ENCODE data around the gene TMEM150B. TPM values are rescaled to one million over a fixed set of nuclear protein-coding genes. Genes with fewer than 3 reads are reported as not detected.

TMEM150B gene
- total RNA-seq, 3 donors from 2014 or later: 31.6 to 62.1 (median 36.4) TPM

DNA sequence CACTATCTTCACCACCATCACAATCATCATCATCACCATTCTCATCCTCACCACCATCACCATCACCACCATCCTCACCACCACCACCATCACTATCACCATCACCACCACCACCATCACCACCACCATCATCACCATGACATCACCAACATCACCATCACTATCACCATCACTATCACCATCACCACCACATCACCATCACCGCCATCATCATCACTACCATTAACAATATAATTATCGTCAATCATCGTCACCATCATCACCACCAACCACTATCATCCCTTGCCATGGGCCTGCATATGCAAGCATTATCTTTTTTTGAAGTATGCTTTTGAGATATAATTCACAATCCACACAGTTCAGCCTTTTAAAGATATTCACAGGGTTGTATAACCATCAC lies 58.7 kb downstream of the TMEM150B start:
- intact Hi-C loops (cut with DNase I, micrococcal nuclease): no loop called here
- TF ChIP-seq, protein P1, sequence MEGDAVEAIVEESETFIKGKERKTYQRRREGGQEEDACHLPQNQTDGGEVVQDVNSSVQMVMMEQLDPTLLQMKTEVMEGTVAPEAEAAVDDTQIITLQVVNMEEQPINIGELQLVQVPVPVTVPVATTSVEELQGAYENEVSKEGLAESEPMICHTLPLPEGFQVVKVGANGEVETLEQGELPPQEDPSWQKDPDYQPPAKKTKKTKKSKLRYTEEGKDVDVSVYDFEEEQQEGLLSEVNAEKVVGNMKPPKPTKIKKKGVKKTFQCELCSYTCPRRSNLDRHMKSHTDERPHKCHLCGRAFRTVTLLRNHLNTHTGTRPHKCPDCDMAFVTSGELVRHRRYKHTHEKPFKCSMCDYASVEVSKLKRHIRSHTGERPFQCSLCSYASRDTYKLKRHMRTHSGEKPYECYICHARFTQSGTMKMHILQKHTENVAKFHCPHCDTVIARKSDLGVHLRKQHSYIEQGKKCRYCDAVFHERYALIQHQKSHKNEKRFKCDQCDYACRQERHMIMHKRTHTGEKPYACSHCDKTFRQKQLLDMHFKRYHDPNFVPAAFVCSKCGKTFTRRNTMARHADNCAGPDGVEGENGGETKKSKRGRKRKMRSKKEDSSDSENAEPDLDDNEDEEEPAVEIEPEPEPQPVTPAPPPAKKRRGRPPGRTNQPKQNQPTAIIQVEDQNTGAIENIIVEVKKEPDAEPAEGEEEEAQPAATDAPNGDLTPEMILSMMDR (IDR thresholded peaks at IDR 0.05): no peak
- Histone ChIP-seq H3K4me1 (ENCODE audit: low read depth) (no peaks in the 10 kb centered on the region), H3K4me3 (no peak overlapping the region), H3K9me3 (no peaks in the 10 kb centered on the region), H3K36me3 (ENCODE audit: low read depth) (no peaks in the 10 kb centered on the region)
- no peak for DNase-seq
- no peak for ATAC-seq

DNA sequence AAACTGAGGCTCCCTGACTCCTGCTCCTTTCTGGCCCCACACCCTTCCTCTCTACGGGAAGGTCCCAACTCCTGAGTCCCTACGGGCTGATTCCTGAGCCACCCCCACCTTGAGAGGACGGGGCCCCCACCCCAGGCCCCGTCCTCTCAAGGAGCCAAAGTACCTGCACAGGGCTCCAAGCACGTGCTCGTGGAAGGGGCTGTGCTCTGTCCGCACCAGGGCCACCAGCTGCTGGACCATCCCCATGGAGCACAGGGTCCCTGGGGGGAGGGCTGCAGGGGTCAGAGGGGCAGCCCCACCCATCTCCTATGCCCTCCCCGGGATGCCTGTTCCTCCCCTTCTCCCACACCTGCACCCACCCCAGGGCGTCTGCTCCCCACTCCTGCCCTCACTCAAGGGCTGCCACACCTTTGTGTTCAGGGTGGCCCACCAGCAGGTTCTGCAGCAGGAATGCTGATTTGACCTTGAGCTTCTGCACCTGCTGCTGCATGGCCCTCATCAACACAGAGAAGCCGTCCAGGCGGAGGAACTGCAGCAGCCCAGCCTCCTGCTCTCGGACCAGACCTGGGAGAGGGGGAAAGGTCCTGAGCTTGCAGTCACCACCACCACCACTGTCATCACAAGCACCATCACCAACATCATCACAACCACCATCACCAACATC lies 59.3 kb downstream of the TMEM150B start:
- TF ChIP-seq, protein P1 (IDR thresholded peaks at IDR 0.05): no peak
- no peak for ATAC-seq
- Histone ChIP-seq H3K36me3 (ENCODE audit: low read depth) (no peaks in the 10 kb centered on the region), H3K4me1 (ENCODE audit: low read depth) (no peaks in the 10 kb centered on the region), H3K9me3 (no peaks in the 10 kb centered on the region), H3K4me3 (no peak overlapping the region)
- intact Hi-C loops (cut with DNase I, micrococcal nuclease): no loop called here
- DNase-seq: no peak

DNA sequence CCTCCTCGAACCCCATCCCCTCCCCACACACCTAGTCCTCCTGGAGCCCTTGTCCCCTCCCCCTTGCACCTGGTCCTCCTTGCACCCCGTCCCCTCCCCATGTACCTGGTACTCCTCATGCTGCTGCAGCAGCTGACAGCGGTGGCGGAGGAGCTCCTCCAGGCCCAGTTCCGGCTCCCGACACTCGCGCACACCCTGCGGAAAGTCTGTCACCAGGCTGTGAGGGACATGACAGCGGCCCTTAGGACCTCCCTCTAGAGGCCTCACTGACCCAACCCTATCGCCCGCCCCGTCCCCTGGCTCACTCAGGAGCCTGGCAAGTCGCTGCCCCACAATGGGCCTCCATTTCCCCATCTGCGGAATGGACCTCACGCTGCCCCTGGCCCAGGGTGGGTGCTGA lies 60.0 kb downstream of the TMEM150B start:
- H3K9me3 ChIP-seq: no peaks in the 10 kb centered on the region
- intact Hi-C loops (cut with DNase I, micrococcal nuclease): no loop called here
- no peaks in the 10 kb centered on the region for H3K4me1 ChIP-seq (ENCODE audit: low read depth)
- TF ChIP-seq, protein P1 (IDR thresholded peaks at IDR 0.05): no peak
- no peak for ATAC-seq
- no peak for DNase-seq
- no peaks in the 10 kb centered on the region for H3K36me3 ChIP-seq (ENCODE audit: low read depth)
- H3K4me3 ChIP-seq: no peak overlapping the region

DNA sequence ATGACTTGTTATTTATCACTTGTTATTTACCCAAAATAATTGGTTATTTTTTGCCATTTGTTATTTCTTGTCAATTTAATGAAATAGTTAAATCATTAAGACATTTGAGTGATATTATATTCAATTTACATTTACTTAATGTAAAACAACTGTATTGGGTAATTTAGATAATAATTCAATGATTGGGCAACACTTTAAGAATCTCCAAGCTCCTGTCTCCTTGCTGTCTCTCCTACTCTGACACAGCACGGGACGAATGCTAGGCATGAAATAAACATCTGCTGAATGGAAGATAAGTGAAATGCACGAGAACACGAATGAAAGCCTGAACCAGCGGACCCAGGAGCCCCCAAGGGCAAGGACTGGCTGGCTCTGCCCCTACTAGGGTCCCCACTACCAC lies 60.6 kb downstream of the TMEM150B start:
- TF ChIP-seq, protein P1 (IDR thresholded peaks at IDR 0.05): no peak
- Histone ChIP-seq H3K9me3 (no peaks in the 10 kb centered on the region), H3K4me1 (ENCODE audit: low read depth) (peaks cover 4% of the 10 kb centered on the region), H3K36me3 (ENCODE audit: low read depth) (no peaks in the 10 kb centered on the region), H3K4me3 (no peak overlapping the region)
- intact Hi-C loops (cut with DNase I, micrococcal nuclease): no loop called here
- no peak for ATAC-seq
- no peak for DNase-seq

Other genes starting within 250 kb of the TMEM150B start
- 10 to 100 TPM; 20.7 to 79.6 (median 36.0) TPM for gene EPS8L1, start 249.5 kb downstream of the TMEM150B start, total RNA-seq
- gene PPP1R12C, start 207.7 kb downstream of the TMEM150B start, total RNA-seq: 100 to 1,000 TPM in 2 of 3 donors, 10 to 100 TPM in 1; 99.8 to 236 (median 112) TPM
- gene TNNT1, start 176.1 kb downstream of the TMEM150B start, total RNA-seq: 1 to 10 TPM in 1 of 3 donors, under 1 TPM in 2; 0.63 to 1.1 (median 0.65) TPM
- 1 to 10 TPM in 1 of 3 donors, not detected in 2; 2.2 TPM for gene TNNI3, start 167.6 kb downstream of the TMEM150B start, total RNA-seq
- 1 to 10 TPM in 1 of 3 donors, under 1 TPM in 2; 0.54 to 1.0 (median 0.69) TPM for gene DNAAF3, start 158.7 kb downstream of the TMEM150B start, total RNA-seq
- gene SYT5, start 145.1 kb downstream of the TMEM150B start, total RNA-seq: 1 to 10 TPM; 1.0 to 2.9 (median 1.2) TPM
- 100 to 1,000 TPM in 1 of 3 donors, 10 to 100 TPM in 2; 62.3 to 181 (median 94.8) TPM for gene PTPRH, start 115.8 kb downstream of the TMEM150B start, total RNA-seq
- gene TMEM86B, start 96.6 kb downstream of the TMEM150B start, total RNA-seq: 1 to 10 TPM; 3.4 to 4.5 (median 3.7) TPM
- 10 to 100 TPM; 60.0 to 72.9 (median 65.9) TPM for gene PPP6R1, start 66.3 kb downstream of the TMEM150B start, total RNA-seq
- gene HSPBP1, start 45.2 kb downstream of the TMEM150B start, total RNA-seq: 10 to 100 TPM; 25.6 to 36.0 (median 29.5) TPM
- 10 to 100 TPM in 1 of 3 donors, 1 to 10 TPM in 2; 1.6 to 18.1 (median 1.9) TPM for gene BRSK1, start 41.3 kb downstream of the TMEM150B start, total RNA-seq
- gene KMT5C, start 14.5 kb upstream of the TMEM150B start, total RNA-seq: 10 to 100 TPM; 14.7 to 19.3 (median 16.5) TPM
- gene COX6B2, start 29.4 kb upstream of the TMEM150B start, total RNA-seq: 10 to 100 TPM; 16.6 to 30.0 (median 17.2) TPM
- gene GARIN5B, start 37.9 kb upstream of the TMEM150B start, total RNA-seq: not detected
- gene IL11, start 45.1 kb upstream of the TMEM150B start, total RNA-seq: under 1 TPM; 0.24 to 0.32 (median 0.29) TPM
- gene TMEM190, start 51.5 kb upstream of the TMEM150B start, total RNA-seq: not detected
- gene TMEM238, start 59.0 kb upstream of the TMEM150B start, total RNA-seq: 10 to 100 TPM; 31.4 to 84.2 (median 68.0) TPM
- gene RPL28, start 60.6 kb upstream of the TMEM150B start, total RNA-seq: 1,000 to 10,000 TPM in 2 of 3 donors, 100 to 1,000 TPM in 1; 942 to 1,365 (median 1,241) TPM
- 10 to 100 TPM; 14.0 to 41.6 (median 23.0) TPM for gene UBE2S, start 82.4 kb upstream of the TMEM150B start, total RNA-seq
- gene SHISA7, start 118.0 kb upstream of the TMEM150B start, total RNA-seq: under 1 TPM in 1 of 3 donors, not detected in 2; 0.35 TPM
- gene ISOC2, start 136.3 kb upstream of the TMEM150B start, total RNA-seq: 10 to 100 TPM; 65.8 to 88.4 (median 86.9) TPM
- not detected for gene C19orf85, start 139.4 kb upstream of the TMEM150B start, total RNA-seq
- gene ZNF628, start 151.3 kb upstream of the TMEM150B start, total RNA-seq: 10 to 100 TPM in 1 of 3 donors, 1 to 10 TPM in 2; 6.8 to 11.1 (median 7.9) TPM
- gene NAT14, start 159.8 kb upstream of the TMEM150B start, total RNA-seq: 10 to 100 TPM in 1 of 3 donors, 1 to 10 TPM in 2; 3.9 to 21.7 (median 5.5) TPM
- 10 to 100 TPM in 1 of 3 donors, 1 to 10 TPM in 2; 2.6 to 35.0 (median 4.0) TPM for gene SSC5D, start 163.1 kb upstream of the TMEM150B start, total RNA-seq
- not detected for gene SBK2, start 211.8 kb upstream of the TMEM150B start, total RNA-seq
- under 1 TPM in 2 of 3 donors, not detected in 1; 0.34 to 0.54 TPM for gene SBK3, start 220.2 kb upstream of the TMEM150B start, total RNA-seq